Mesenchymal stem cell (in vitro differentiated cells and primary cell): ENCODE data around the gene ZBTB46.

Source experiments
- DNase-seq: peaks from one replicate; pipeline ENCODE4 v3.0.0-alpha.2; 2013
- H2AFZ ChIP-seq: one replicate; pipeline ENCODE4 v1.6.1; 2013; ENCODE audit warnings: low read depth, mild to moderate bottlenecking, control low read depth, inconsistent platforms, low read length, moderate library complexity
- H2AK5ac ChIP-seq: 2 replicates; pipeline ENCODE4 v1.6.1; 2013; ENCODE audit warnings: low read length, moderate library complexity, mild to moderate bottlenecking, inconsistent platforms; ENCODE audit not compliant: severe bottlenecking
- H2BK120ac ChIP-seq: one replicate; pipeline ENCODE4 v1.6.1; 2013; ENCODE audit warnings: low read depth, mild to moderate bottlenecking, inconsistent platforms, low read length, moderate library complexity
- H2BK12ac ChIP-seq, 2 experiments: one replicate each; pipeline ENCODE4 v1.6.1; 2013; ENCODE audit warnings: inconsistent platforms in 2 of 2, low read length in 2 of 2, mild to moderate bottlenecking in 2 of 2, moderate library complexity in 2 of 2, control low read depth in 1 of 2
- H2BK15ac ChIP-seq: one replicate; pipeline ENCODE4 v1.6.1; 2013; ENCODE audit warnings: mild to moderate bottlenecking, low read depth, inconsistent platforms; ENCODE audit not compliant: poor library complexity, severe bottlenecking
- H2BK5ac ChIP-seq: 2 replicates; pipeline ENCODE4 v1.6.1; 2013; ENCODE audit warnings: low read depth, mild to moderate bottlenecking, low read length, control low read depth, inconsistent platforms; ENCODE audit not compliant: poor library complexity, severe bottlenecking
- H3K14ac ChIP-seq, 2 experiments: one replicate each; pipeline ENCODE4 v1.6.1; 2013; ENCODE audit warnings: inconsistent platforms in 2 of 2, low read length in 2 of 2, control low read depth in 1 of 2, mild to moderate bottlenecking in 1 of 2, moderate library complexity in 1 of 2
- H3K18ac ChIP-seq, 2 experiments: one replicate each; pipeline ENCODE4 v1.6.1; 2013; ENCODE audit warnings: inconsistent platforms in 2 of 2, low read length in 2 of 2, control low read depth in 1 of 2, low read depth in 1 of 2, mild to moderate bottlenecking in 1 of 2
- H3K23ac ChIP-seq, 2 experiments: one replicate each; pipeline ENCODE4 v1.6.1; 2013; ENCODE audit warnings: inconsistent platforms in 2 of 2, low read length in 2 of 2, mild to moderate bottlenecking in 2 of 2, moderate library complexity in 2 of 2, control low read depth in 1 of 2
- H3K27ac ChIP-seq: 2 replicates; pipeline ENCODE4 v1.5.1; 2013; ENCODE audit warnings: mild to moderate bottlenecking, moderate library complexity, low read length, control low read depth, inconsistent platforms; ENCODE audit not compliant: poor library complexity, severe bottlenecking
- H3K27me3 ChIP-seq, 2 experiments: 2 replicates each; pipeline versions ENCODE4 v1.6.1 to v1.7.0; 2013; ENCODE audit warnings: low read length in 2 of 2, mild to moderate bottlenecking in 2 of 2, moderate library complexity in 2 of 2, control low read depth in 1 of 2, inconsistent platforms in 1 of 2; ENCODE audit not compliant: control insufficient read depth in 1 of 2, insufficient read depth in 1 of 2
- H3K36me3 ChIP-seq, 2 experiments: 2 replicates each; pipeline versions ENCODE4 v1.6.1 to v1.7.0; 2013; ENCODE audit warnings: low read length in 2 of 2, control low read depth in 1 of 2, inconsistent platforms in 1 of 2, low read depth in 1 of 2, mild to moderate bottlenecking in 1 of 2; ENCODE audit not compliant: insufficient read depth in 2 of 2, control insufficient read depth in 1 of 2
- H3K4ac ChIP-seq, 2 experiments: one replicate each; pipeline ENCODE4 v1.6.1; 2013; ENCODE audit warnings: inconsistent platforms in 2 of 2, low read length in 2 of 2, mild to moderate bottlenecking in 2 of 2, moderate library complexity in 2 of 2, control low read depth in 1 of 2, low read depth in 1 of 2
- H3K4me1 ChIP-seq: 2 replicates; pipeline ENCODE4 v1.6.1; 2013; ENCODE audit warnings: low read depth, low read length, control low read depth; ENCODE audit not compliant: control insufficient read depth, insufficient read depth
- H3K4me2 ChIP-seq: 2 replicates; pipeline ENCODE4 v1.6.1; 2013; ENCODE audit warnings: low read length, mild to moderate bottlenecking, inconsistent platforms; ENCODE audit not compliant: poor library complexity, severe bottlenecking
- H3K4me3 ChIP-seq, 2 experiments: 2 replicates each; pipeline versions ENCODE4 v1.5.1 to v1.7.0; 2013; ENCODE audit warnings: low read length in 2 of 2, mild to moderate bottlenecking in 2 of 2, control low read depth in 1 of 2, low read depth in 1 of 2; ENCODE audit not compliant: insufficient read depth in 1 of 2
- H3K79me1 ChIP-seq: replicated peaks from 2 replicates; pipeline ENCODE4 v1.6.1; 2013; ENCODE audit warnings: mild to moderate bottlenecking, control low read depth, low read length, inconsistent platforms; ENCODE audit not compliant: poor library complexity, severe bottlenecking
- H3K9ac ChIP-seq: 2 replicates; pipeline ENCODE4 v1.7.0; 2013; ENCODE audit warnings: mild to moderate bottlenecking, low read length, moderate library complexity
- H3K9me3 ChIP-seq: 2 replicates; pipeline ENCODE4 v1.7.0; 2013; ENCODE audit warnings: mild to moderate bottlenecking, low read length; ENCODE audit not compliant: control insufficient read depth
- H4K8ac ChIP-seq: one replicate; pipeline ENCODE4 v1.6.1; 2013; ENCODE audit warnings: inconsistent platforms, mild to moderate bottlenecking, low read length, moderate library complexity
- H4K91ac ChIP-seq: one replicate; pipeline ENCODE4 v1.6.1; 2013; ENCODE audit warnings: mild to moderate bottlenecking, low read length, inconsistent platforms
- WGBS: methylation state at CpG from one replicate; pipeline ENCODE4 v1.1.7; 2013; ENCODE audit warnings: mixed read lengths; 5-methylcytosine and 5-hydroxymethylcytosine counted together

The ZBTB46 gene

DNA sequence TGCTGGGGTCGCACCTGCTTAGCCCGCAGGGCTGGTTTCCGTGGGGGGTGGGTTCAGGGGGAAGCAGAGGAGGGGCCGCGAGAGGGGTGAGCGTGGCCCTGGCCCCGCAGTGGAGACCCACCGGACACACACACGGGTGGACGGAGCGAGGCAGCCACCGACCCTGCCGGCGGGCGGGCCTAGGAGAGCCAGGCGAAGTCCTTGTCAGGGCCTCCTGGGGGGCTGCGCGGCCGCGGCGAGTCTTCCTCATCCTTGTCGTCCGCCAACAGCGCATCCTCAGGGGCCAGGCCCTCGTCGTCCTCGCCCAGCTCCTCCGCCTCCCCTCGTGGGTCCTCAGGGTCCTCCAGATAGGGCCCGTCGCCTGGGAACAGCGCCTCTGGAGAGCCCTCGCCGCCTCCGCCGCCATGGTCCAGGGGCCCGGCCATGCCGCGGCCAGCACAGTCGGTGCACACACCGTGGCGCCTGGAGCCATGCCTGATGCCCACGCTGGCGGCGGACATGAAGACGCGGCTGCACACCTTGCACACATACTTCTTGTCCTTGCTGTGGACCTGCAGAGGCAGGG is 84.2 kb downstream of the ZBTB46 start:
- Histone ChIP-seq H2BK120ac (no peak overlapping the region), H3K23ac (no peak overlapping the region), H4K8ac (no peak overlapping the region), H2AK5ac (no peak overlapping the region), H3K4ac (no peak overlapping the region), H2BK15ac (no peak overlapping the region), H3K18ac (no peak overlapping the region), H3K27ac (no peak overlapping the region), H3K4me2 (no peak overlapping the region), H3K9me3 (no peaks in the 10 kb centered on the region), H3K4me3 (no peak overlapping the region), H3K14ac (no peak overlapping the region), H4K91ac (no peak overlapping the region), H2AFZ (no peak overlapping the region), H3K79me1 (peaks cover 6% of the 10 kb centered on the region), H2BK5ac (no peak overlapping the region), H2BK12ac (no peak overlapping the region), H3K27me3 (no peaks in the 10 kb centered on the region), H3K4me1 (peaks cover 8% of the 10 kb centered on the region), H3K9ac (no peak overlapping the region), H3K36me3 (peaks cover 17 to 62% of the 10 kb centered on the region in 2 experiments)
- 93% methylated on average over 43 of the region's 47 CpGs for WGBS
- no peak for DNase-seq

DNA sequence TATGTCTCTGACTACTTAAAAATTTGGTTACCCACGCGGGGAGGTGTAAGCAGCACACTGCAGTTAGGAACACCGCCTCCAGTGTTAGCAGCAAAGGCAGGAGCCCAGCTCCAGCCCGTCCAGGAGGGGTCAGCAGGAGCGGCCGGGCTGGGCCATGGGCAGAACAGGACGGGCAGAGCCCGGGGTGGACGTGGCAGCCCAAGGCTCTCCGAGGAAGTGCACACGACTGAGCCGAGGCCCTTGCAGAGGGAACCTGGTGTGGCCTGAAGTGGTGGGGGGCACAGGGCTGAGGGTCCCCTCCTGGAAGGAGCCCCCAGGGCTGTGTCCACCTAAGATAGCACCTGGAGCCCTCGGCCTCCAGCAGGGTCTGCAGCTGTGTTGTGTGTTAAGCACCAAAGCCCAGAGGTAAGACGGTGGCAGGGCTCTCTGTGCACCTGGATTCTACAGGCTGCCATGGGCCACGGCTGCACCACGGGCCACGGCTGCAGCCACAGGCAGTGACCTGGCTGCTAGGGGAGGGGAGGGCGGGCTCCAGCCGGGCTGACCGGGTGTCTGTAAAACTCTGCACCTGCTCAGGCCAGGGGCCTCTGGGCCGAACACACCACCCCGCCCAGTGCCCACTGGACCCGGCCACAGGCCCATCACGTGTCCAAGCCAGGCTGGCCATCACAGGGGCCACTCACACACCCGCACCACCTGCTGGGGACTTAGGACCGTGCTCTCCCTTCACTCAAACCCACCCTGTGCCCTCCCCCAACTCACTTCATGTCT is 84.9 kb downstream of the ZBTB46 start:
- Histone ChIP-seq H4K91ac (no peak overlapping the region), H2AK5ac (no peak overlapping the region), H2BK5ac (no peak overlapping the region), H3K79me1 (peaks cover 10% of the 10 kb centered on the region), H2BK15ac (no peak overlapping the region), H2AFZ (no peak overlapping the region), H3K36me3 (peaks cover 21 to 64% of the 10 kb centered on the region in 2 experiments), H3K27ac (no peak overlapping the region), H3K9me3 (no peaks in the 10 kb centered on the region), H3K14ac (no peak overlapping the region), H3K18ac (no peak overlapping the region), H2BK120ac (no peak overlapping the region), H4K8ac (no peak overlapping the region), H3K4me2 (no peak overlapping the region), H3K9ac (no peak overlapping the region), H3K4me3 (no peak overlapping the region), H3K4me1 (peaks cover 15% of the 10 kb centered on the region), H3K4ac (no peak overlapping the region), H3K27me3 (no peaks in the 10 kb centered on the region), H3K23ac (no peak overlapping the region), H2BK12ac (no peak overlapping the region)
- 95% methylated on average over 26 of the region's 26 CpGs for WGBS
- DNase-seq = no peak

DNA sequence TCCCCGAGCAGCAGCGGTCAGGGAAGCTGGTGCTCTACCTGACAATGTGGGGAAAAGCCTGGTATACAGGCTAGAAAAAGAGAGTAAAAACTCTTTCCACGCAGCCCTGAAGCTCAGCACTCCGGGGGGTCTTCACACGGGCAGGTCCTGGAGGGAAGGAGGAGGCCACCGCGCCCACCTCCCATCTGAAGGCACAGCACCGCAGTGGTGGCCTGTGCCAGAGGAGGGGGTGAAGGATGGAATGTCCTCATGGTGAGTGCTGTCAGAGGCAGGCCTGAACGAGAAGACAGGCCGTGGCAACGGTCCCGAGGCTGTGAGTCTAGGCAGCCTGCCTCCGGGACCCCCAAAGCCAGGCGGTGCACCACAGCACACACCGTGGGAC is 85.6 kb downstream of the ZBTB46 start:
- Histone ChIP-seq H3K23ac (no peak overlapping the region), H2BK5ac (no peak overlapping the region), H3K14ac (no peak overlapping the region), H2BK12ac (no peak overlapping the region), H4K8ac (no peak overlapping the region), H2BK120ac (no peak overlapping the region), H3K79me1 (peaks cover 10% of the 10 kb centered on the region), H3K18ac (no peak overlapping the region), H3K9me3 (no peaks in the 10 kb centered on the region), H3K4me2 (no peak overlapping the region), H3K27me3 (no peaks in the 10 kb centered on the region), H3K9ac (no peak overlapping the region), H4K91ac (no peak overlapping the region), H3K4me3 (no peak overlapping the region), H2AK5ac (no peak overlapping the region), H3K36me3 (peaks cover 21 to 62% of the 10 kb centered on the region in 2 experiments), H3K4ac (no peak overlapping the region), H3K27ac (no peak overlapping the region), H2AFZ (no peak overlapping the region), H2BK15ac (no peak overlapping the region), H3K4me1 (peaks cover 17% of the 10 kb centered on the region)
- WGBS = 87% methylated on average over 15 of the region's 15 CpGs
- no peak for DNase-seq

DNA sequence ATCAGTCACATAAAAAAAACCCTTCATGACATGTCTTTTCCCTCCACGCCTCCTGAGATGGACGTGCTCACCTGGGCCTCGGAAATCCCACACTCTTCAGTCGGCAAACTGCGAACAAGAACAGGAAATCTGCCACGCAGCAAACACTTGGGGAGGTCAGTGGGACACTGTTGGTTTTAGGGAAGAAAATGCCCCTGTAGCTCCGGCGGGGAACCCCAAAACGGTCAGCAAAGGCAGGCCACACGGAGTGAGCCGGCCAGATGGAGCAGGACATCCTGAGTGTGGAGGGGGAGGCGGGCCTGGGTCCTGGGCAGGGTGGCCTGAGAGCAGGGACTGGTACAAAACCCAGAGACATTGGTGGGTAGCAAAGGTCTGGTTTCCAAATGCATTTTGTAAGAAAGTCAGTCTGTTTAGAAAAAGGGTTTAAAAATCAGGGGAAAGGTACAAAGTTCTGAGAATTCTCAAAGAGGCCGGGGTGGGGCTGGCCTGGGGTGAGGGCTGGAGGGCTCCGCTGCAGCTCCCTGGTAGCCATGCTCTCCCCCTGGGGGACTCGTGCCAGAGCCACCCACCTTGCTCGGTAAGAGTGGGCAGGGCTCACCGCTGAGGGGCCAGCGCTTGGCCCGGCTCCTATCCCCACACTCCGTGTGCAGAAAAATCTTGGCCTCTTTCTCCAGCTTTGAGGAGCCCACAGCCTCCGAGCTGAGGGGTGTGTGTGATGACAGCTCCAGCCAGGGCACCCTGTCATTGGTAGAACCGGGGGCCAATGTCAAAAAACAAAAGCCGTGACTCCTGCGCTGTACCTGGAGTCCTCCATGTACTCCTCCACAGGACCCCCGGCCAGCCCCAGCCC is 86.3 kb downstream of the ZBTB46 start:
- Histone ChIP-seq H3K4me3 (no peak overlapping the region), H2AK5ac (no peak overlapping the region), H2BK5ac (no peak overlapping the region), H4K8ac (no peak overlapping the region), H3K27me3 (no peaks in the 10 kb centered on the region), H3K9me3 (no peaks in the 10 kb centered on the region), H3K4me1 (peaks cover 17% of the 10 kb centered on the region), H3K4ac (no peak overlapping the region), H3K27ac (no peak overlapping the region), H3K23ac (no peak overlapping the region), H2BK12ac (no peak overlapping the region), H3K18ac (no peak overlapping the region), H4K91ac (no peak overlapping the region), H2BK120ac (no peak overlapping the region), H3K36me3 (peaks cover 21 to 58% of the 10 kb centered on the region in 2 experiments), H3K14ac (no peak overlapping the region), H2BK15ac (no peak overlapping the region), H3K79me1 (peaks cover 10% of the 10 kb centered on the region), H3K4me2 (no peak overlapping the region), H3K9ac (no peak overlapping the region), H2AFZ (no peak overlapping the region)
- no peak for DNase-seq
- WGBS = 91% methylated on average over 25 of the region's 25 CpGs
